Sigmoid colon (tissue), 7 donors: ENCODE data around the gene SLX4IP. TPM values are rescaled to one million over a fixed set of nuclear protein-coding genes. Genes with fewer than 3 reads are reported as not detected.

Experiments used
- DNase-seq: peaks from one replicate; pipeline ENCODE4 v3.0.0-alpha.2; 2019
- H3K27ac ChIP-seq, 4 donors: fragments of 200-600 bp; sonication (generic); one replicate each; pipeline ENCODE4 v1.5.1; 2016 to 2019; ENCODE audit warnings: mild to moderate bottlenecking in 1 of 4
- H3K27me3 ChIP-seq, 3 donors: fragments of 200-600 bp; sonication (generic); one replicate each; pipeline ENCODE4 v1.5.1; 2019; ENCODE audit warnings: mild to moderate bottlenecking in 1 of 3
- H3K36me3 ChIP-seq, 4 donors: fragments of 200-600 bp; sonication (generic); one replicate each; pipeline ENCODE4 v1.5.1; 2016 to 2019
- H3K4me1 ChIP-seq, 4 donors: fragments of 200-600 bp; sonication (generic); one replicate each; pipeline ENCODE4 v1.5.1; 2017 to 2019
- H3K4me3 ChIP-seq, 4 donors: fragments of 200-600 bp; sonication (generic); one replicate each; pipeline ENCODE4 v1.5.1; 2017 to 2019; ENCODE audit warnings: mild to moderate bottlenecking in 2 of 4, moderate library complexity in 1 of 4
- H3K9me3 ChIP-seq, 4 donors: fragments of 200-600 bp in 3 of 4; sonication (generic) in 3 of 4; one replicate each; pipeline versions ENCODE4 v1.5.1 to v1.6.1; 2013 to 2019
- CTCF ChIP-seq, 4 experiments: fragments of 450-650 bp in 3 of 4; fragments of 200-600 bp in 1 of 4; IDR thresholded peaks; one replicate each; pipeline ENCODE4 v1.5.1; 2016 to 2019; ENCODE audit warnings: antibody characterized with exemption in 4 of 4, mild to moderate bottlenecking in 3 of 4, moderate library complexity in 2 of 4
- EP300 ChIP-seq, 4 donors: sonication (generic); formaldehyde crosslinking; IDR thresholded peaks; one replicate each; pipeline ENCODE4 v1.6.1; 2017; ENCODE audit warnings: antibody characterized with exemption in 4 of 4
- POLR2A ChIP-seq, 2 donors: fragments of 450-650 bp; IDR thresholded peaks; one replicate each; pipeline ENCODE4 v1.6.1; 2016; ENCODE audit warnings: antibody characterized with exemption in 2 of 2, mild to moderate bottlenecking in 2 of 2, moderate library complexity in 2 of 2
- POLR2AphosphoS5 ChIP-seq, 4 donors: sonication (generic); formaldehyde crosslinking; IDR thresholded peaks; one replicate each; pipeline ENCODE4 v1.6.1; 2017; ENCODE audit warnings: antibody characterized with exemption in 4 of 4
- WGBS, 2 donors: extraction: QIAGEN DNeasy Blood & Tissue Kit; methylation state at CpG; one replicate each; pipeline ENCODE4 v1.1.7; 2013; 5-methylcytosine and 5-hydroxymethylcytosine counted together
- intact Hi-C: fragments of 100-400 bp; cut with DNase I; formaldehyde crosslinking; loops from one replicate; pipeline ENCODE4 v1.15.1; 2023
- polyA plus RNA-seq, 3 donors: library from polyadenylated mRNA; stranded (reverse); fragments of 200-250 nt; gene quantifications; one replicate each; pipeline ENCODE4 v1.2.3, GENCODE V29; 2013
- total RNA-seq, 4 donors: library from RNA; depleted of rRNA; stranded (reverse); fragments of >200 nt; gene quantifications; one replicate each; pipeline ENCODE4 v1.1.0, GENCODE V29; 2016
- donor health status: healthy with polysubstance abuse.
- donor health status: Bipolar disorder and iron deficiency.
- donor health status: healthy.

The SLX4IP gene
- total and polyA plus RNA-seq, 7 donors = 1.2 to 4.2 (median 2.4) TPM

GRCh38 chr20:10557685-10558084 lies 122.6 kb downstream of the SLX4IP start:
- H3K36me3 ChIP-seq = no peaks in the 10 kb centered on the region
- H3K4me1 ChIP-seq = peaks cover 0 to 24% (median 6%) of the 10 kb centered on the region in 4 donors
- no peak overlapping the region for H3K4me3 ChIP-seq
- TF ChIP-seq EP300 (IDR thresholded peaks at IDR 0.05) (no peak), POLR2AphosphoS5 (IDR thresholded peaks at IDR 0.05) (no peak), CTCF (IDR thresholded peaks at IDR 0.05) (no peak), POLR2A (IDR thresholded peaks at IDR 0.05) (no peak)
- intact Hi-C loops = no loop called here
- H3K27ac ChIP-seq = peak overlapping the region in 1 of 4 donors; percentile 17
- H3K27me3 ChIP-seq = no peaks in the 10 kb centered on the region
- no peak for DNase-seq
- WGBS, 2 donors = 93 to 95% methylated on average over 6 of the region's 6 CpGs
- H3K9me3 ChIP-seq = no peaks in the 10 kb centered on the region

- H3K27me3 ChIP-seq = no peaks in the 10 kb centered on the region
- TF ChIP-seq CTCF (IDR thresholded peaks at IDR 0.05) (no peak), EP300 (IDR thresholded peaks at IDR 0.05) (peak in 1 of 4 donors; percentile 14), POLR2AphosphoS5 (IDR thresholded peaks at IDR 0.05) (no peak), POLR2A (IDR thresholded peaks at IDR 0.05) (no peak)
- peaks cover 0 to 17% (median 5%) of the 10 kb centered on the region in 4 donors for H3K4me1 ChIP-seq
- no peak overlapping the region for H3K27ac ChIP-seq
- no peaks in the 10 kb centered on the region for H3K36me3 ChIP-seq
- intact Hi-C loops = no loop called here
- no peaks in the 10 kb centered on the region for H3K9me3 ChIP-seq
- no peak overlapping the region for H3K4me3 ChIP-seq
- DNase-seq = no peak
- 75 to 85% methylated on average over 9 of the region's 9 CpGs for WGBS, 2 donors
Observed at GRCh38 chr20:10558635-10559187, 123.6 kb downstream of the SLX4IP start.

- no peak for DNase-seq
- no peak for TF ChIP-seq POLR2AphosphoS5 (IDR thresholded peaks at IDR 0.05)
- no peak for TF ChIP-seq POLR2A (IDR thresholded peaks at IDR 0.05)
- TF ChIP-seq EP300 (IDR thresholded peaks at IDR 0.05) = no peak
- no peak for TF ChIP-seq CTCF (IDR thresholded peaks at IDR 0.05)
- no peaks in the 10 kb centered on the region for H3K27me3 ChIP-seq
- H3K4me3 ChIP-seq = no peak overlapping the region
- peaks cover 0 to 17% (median 5%) of the 10 kb centered on the region in 4 donors for H3K4me1 ChIP-seq
- intact Hi-C loops = no loop called here
- no peak overlapping the region for H3K27ac ChIP-seq
- no peaks in the 10 kb centered on the region for H3K9me3 ChIP-seq
- no peaks in the 10 kb centered on the region for H3K36me3 ChIP-seq
Observed at GRCh38 chr20:10559266-10559665, 124.2 kb downstream of the SLX4IP start.

- WGBS, 2 donors = 92 to 93% methylated on average over 2 of the region's 2 CpGs
- TF ChIP-seq CTCF (IDR thresholded peaks at IDR 0.05) = no peak
- no peak for TF ChIP-seq POLR2A (IDR thresholded peaks at IDR 0.05)
- no peak for TF ChIP-seq EP300 (IDR thresholded peaks at IDR 0.05)
- Histone ChIP-seq H3K4me3 (no peak overlapping the region), H3K36me3 (no peaks in the 10 kb centered on the region), H3K27me3 (no peaks in the 10 kb centered on the region), H3K9me3 (no peaks in the 10 kb centered on the region), H3K27ac (no peak overlapping the region), H3K4me1 (peaks cover 0 to 13% (median 4%) of the 10 kb centered on the region in 4 donors)
- DNase-seq = no peak
- intact Hi-C loops = no loop called here
Observed at GRCh38 chr20:10560686-10561085, 125.6 kb downstream of the SLX4IP start.

GRCh38 chr20:10561302-10561701 lies 126.2 kb downstream of the SLX4IP start:
- Histone ChIP-seq H3K4me1 (peaks cover 0 to 7% (median 2%) of the 10 kb centered on the region in 4 donors), H3K4me3 (no peak overlapping the region), H3K27ac (no peak overlapping the region), H3K36me3 (no peaks in the 10 kb centered on the region), H3K27me3 (no peaks in the 10 kb centered on the region), H3K9me3 (no peaks in the 10 kb centered on the region)
- no peak for TF ChIP-seq POLR2AphosphoS5 (IDR thresholded peaks at IDR 0.05)
- TF ChIP-seq CTCF (IDR thresholded peaks at IDR 0.05) = no peak
- no peak for TF ChIP-seq EP300 (IDR thresholded peaks at IDR 0.05)
- no peak for TF ChIP-seq POLR2A (IDR thresholded peaks at IDR 0.05)
- intact Hi-C loops = no loop called here
- no peak for DNase-seq
